GM12891 (cell line): ENCODE results near the gene KRTAP19-4.

Experiments used
- PAX5 ChIP-seq: IDR thresholded peaks from 2 replicates; pipeline ENCODE4 v1.6.1; 2011; ENCODE audit warnings: low read length, moderate library complexity, mild to moderate bottlenecking; ENCODE audit not compliant: insufficient read depth, severe bottlenecking
- POLR2A ChIP-seq: IDR thresholded peaks from 2 replicates; pipeline ENCODE4 v1.6.1; 2011; ENCODE audit warnings: low read depth, low read length, control low read depth
- POLR2AphosphoS5 ChIP-seq: IDR thresholded peaks from 2 replicates; pipeline ENCODE4 v1.6.1; 2011; ENCODE audit warnings: low read depth, low read length, control low read depth
- POU2F2 ChIP-seq: IDR thresholded peaks from 2 replicates; pipeline ENCODE4 v1.6.1; 2011; ENCODE audit warnings: low read depth, mild to moderate bottlenecking, control low read depth, low read length, moderate library complexity
- SPI1 ChIP-seq: IDR thresholded peaks from 2 replicates; pipeline ENCODE4 v1.6.1; 2011; ENCODE audit warnings: low read depth, low read length, control low read depth
- TAF1 ChIP-seq: IDR thresholded peaks from 2 replicates; pipeline ENCODE4 v1.6.1; 2011; ENCODE audit warnings: low read depth, low read length, control low read depth

GRCh38 chr21:30448514-30448913 lies 48.5 kb downstream of the KRTAP19-4 start:
- no peak for TF ChIP-seq POLR2AphosphoS5
- no peak for TF ChIP-seq POLR2A
- no peak for TF ChIP-seq PAX5
- no peak for TF ChIP-seq SPI1
- TF ChIP-seq TAF1: no peak
- TF ChIP-seq POU2F2: no peak
